ENCODE results near the gene SLC47A1. TPM values are rescaled to one million over a fixed set of nuclear protein-coding genes. Genes with fewer than 3 reads are reported as not detected.

The SLC47A1 gene
- polyA plus RNA-seq, 3 donors: 0.22 to 1.0 (median 0.36) TPM

Other genes with a start within 250 kb of the SLC47A1 start
- gene B9D1, start 171.1 kb upstream of the SLC47A1 start, polyA plus RNA-seq: 10 to 100 TPM in 1 of 3 donors, 1 to 10 TPM in 2; 8.1 to 10.6 (median 8.8) TPM
- 10 to 100 TPM in 2 of 3 donors, 1 to 10 TPM in 1; 4.7 to 21.5 (median 12.9) TPM for gene MAPK7, start 155.4 kb upstream of the SLC47A1 start, polyA plus RNA-seq
- 100 to 1,000 TPM in 1 of 3 donors, 10 to 100 TPM in 1, 1 to 10 TPM in 1; 8.8 to 117 (median 67.7) TPM for gene MFAP4, start 146.7 kb upstream of the SLC47A1 start, polyA plus RNA-seq
- 1 to 10 TPM in 1 of 3 donors, under 1 TPM in 2; 0.54 to 3.6 (median 0.84) TPM for gene RNF112, start 122.6 kb upstream of the SLC47A1 start, polyA plus RNA-seq
- gene ALDH3A2, start 114.9 kb downstream of the SLC47A1 start, polyA plus RNA-seq: 10 to 100 TPM; 37.6 to 41.0 (median 37.9) TPM
- gene SLC47A2, start 182.7 kb downstream of the SLC47A1 start, polyA plus RNA-seq: not detected
- 10 to 100 TPM in 1 of 3 donors, under 1 TPM in 2; 0.28 to 13.1 (median 0.67) TPM for gene ALDH3A1, start 214.4 kb downstream of the SLC47A1 start, polyA plus RNA-seq

Measured in adipose tissue (tissue), 3 donors.